GM10248 (cell line): ENCODE measurements around the gene CRNN.

Source experiments
- CTCF ChIA-PET: fragments of 300-600 bp; sonication (Branson Sonifier 250); formaldehyde crosslinking; extraction: SDS; loops from one replicate; lab custom pipeline; 2021; ENCODE audit warnings: antibody characterized with exemption; lab: Yijun Ruan, JAX
- POLR2A ChIA-PET: fragments of 350-650 bp; sonication (Branson Sonifier 250); formaldehyde crosslinking; extraction: SDS; loops from one replicate; lab custom pipeline; 2020; ENCODE audit warnings: antibody characterized with exemption; lab: Yijun Ruan, JAX
- DNase-seq: peaks from one replicate; pipeline ENCODE4 v3.0.0; 2012; ENCODE audit errors: extremely low spot score
- CTCF ChIP-seq: IDR thresholded peaks from 2 replicates; pipeline ENCODE4 v1.5.1; 2012; ENCODE audit warnings: mild to moderate bottlenecking, low read depth; ENCODE audit errors: extremely low read depth, missing control alignments, control extremely low read depth

CRNN gene

GRCh38 chr1:152367436-152367835 is 46.6 kb downstream of the CRNN start:
- ChIA-PET CTCF (interaction anchor here (0.6 to 1.5 kb wide), 3 partner anchors 9 to 178 kb away, joined by 3 to 5 read pairs (median 3); no protein-coding TSS in a partner anchor), POLR2A (no interaction called here)

GRCh38 chr1:152359906-152360305 is 54.2 kb downstream of the CRNN start, which contains the start of gene FLG2:
FLG2 (minus strand) TSS chr1:152360006; CDS start chr1:152358884, 1,122 bp downstream.
- ChIA-PET CTCF (interaction anchor here (1.4 kb wide), 1 partner anchor 12 kb away, joined by 5 read pairs; no protein-coding TSS in a partner anchor), POLR2A (no interaction called here)
- no peak for DNase-seq
- no peak for TF ChIP-seq CTCF

More at GRCh38 chr1:152367436-152367835, 46.6 kb downstream of the CRNN start:
- DNase-seq = no peak
- TF ChIP-seq CTCF = no peak
